ENCODE results near the gene ZSCAN26.

Gene ZSCAN26

GRCh38 chr6:28266962-28267694, at the start of gene ZSCAN26:
ZSCAN26 (plus strand) TSS chr6:28267143; CDS start chr6:28271920, 4,777 bp downstream.
- peak; percentile 77 to 89 for DNase-seq

- DNase-seq, result no peak
These were observed 49.1 kb upstream of the ZSCAN26 start for GRCh38 chr6:28217890-28218289.

GRCh38 chr6:28218312-28219248, 48.4 kb upstream of the ZSCAN26 start:
- DNase-seq, result no peak

GRCh38 chr6:28220257-28221133, 46.4 kb upstream of the ZSCAN26 start:
- no peak for DNase-seq

- DNase-seq, result no peak
These were observed 42.5 kb upstream of the ZSCAN26 start for GRCh38 chr6:28224131-28225055.

GRCh38 chr6:28225056-28225834, 41.7 kb upstream of the ZSCAN26 start, which contains the start of gene ZSCAN9:
ZSCAN9 (plus strand) TSS chr6:28225275; CDS start chr6:28227085, 1,810 bp downstream.
- peak in 1 of 2 donors; percentile 21 for DNase-seq

GRCh38 chr6:28226460-28226859, 40.5 kb upstream of the ZSCAN26 start:
- no peak for DNase-seq

GRCh38 chr6:28232785-28233184, 34.2 kb upstream of the ZSCAN26 start:
- DNase-seq, result no peak

- DNase-seq, result no peak
These were observed 31.0 kb upstream of the ZSCAN26 start for GRCh38 chr6:28235912-28236452.

GRCh38 chr6:28239636-28240035, 27.3 kb upstream of the ZSCAN26 start:
- DNase-seq, result no peak

GRCh38 chr6:28240471-28240870, 26.5 kb upstream of the ZSCAN26 start:
- no peak for DNase-seq

- no peak for DNase-seq
These were observed 23.0 kb upstream of the ZSCAN26 start for GRCh38 chr6:28243946-28244345.

- DNase-seq, result no peak
These were observed 21.6 kb upstream of the ZSCAN26 start for GRCh38 chr6:28245206-28245941.

- DNase-seq, result no peak
These were observed 18.0 kb upstream of the ZSCAN26 start for GRCh38 chr6:28248916-28249315.

GRCh38 chr6:28250747-28251146, 16.2 kb upstream of the ZSCAN26 start:
- no peak for DNase-seq

GRCh38 chr6:28251661-28252008, 15.3 kb upstream of the ZSCAN26 start:
- DNase-seq, result peak; percentile 6 to 16

GRCh38 chr6:28252009-28252975, 14.7 kb upstream of the ZSCAN26 start, which contains the start of gene ZKSCAN4:
ZKSCAN4 (minus strand) TSS chr6:28252269; CDS start chr6:28251980, 289 bp downstream.
- peak; percentile 78 to 85 for DNase-seq

GRCh38 chr6:28254121-28254519, 12.8 kb upstream of the ZSCAN26 start:
- DNase-seq, result no peak

All from activated CD4-positive, alpha-beta T cell treated with anti-CD3 and anti-CD28 coated beads for 4 hours (primary cell).